ENCODE results near the gene HINT3.
"Not testable (repeated sequence)": the region's sequence is repeated elsewhere in the genome, so short reads cannot be mapped to it uniquely, and the experiment has no call there.

HINT3 gene

DNA sequence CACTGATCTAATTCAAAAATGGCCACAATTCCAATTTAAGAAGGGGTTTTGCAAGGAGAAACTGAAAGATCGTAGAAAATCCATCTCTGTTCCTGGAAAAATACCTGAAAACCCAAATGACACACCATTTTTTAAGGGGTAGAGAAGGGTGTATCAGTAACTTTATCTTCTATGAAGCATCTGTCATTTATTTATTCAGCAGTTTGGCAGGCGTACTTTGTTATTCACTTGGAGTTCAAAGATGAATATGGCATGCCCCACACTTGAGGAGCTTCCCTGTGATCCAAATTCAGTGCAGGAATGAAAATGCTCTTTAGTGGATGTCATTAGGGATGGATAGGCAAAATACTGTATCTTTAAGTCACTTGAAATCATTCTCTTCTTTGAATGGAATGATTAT is 7.2 kb downstream of the HINT3 start:
- no peak for DNase-seq

DNA sequence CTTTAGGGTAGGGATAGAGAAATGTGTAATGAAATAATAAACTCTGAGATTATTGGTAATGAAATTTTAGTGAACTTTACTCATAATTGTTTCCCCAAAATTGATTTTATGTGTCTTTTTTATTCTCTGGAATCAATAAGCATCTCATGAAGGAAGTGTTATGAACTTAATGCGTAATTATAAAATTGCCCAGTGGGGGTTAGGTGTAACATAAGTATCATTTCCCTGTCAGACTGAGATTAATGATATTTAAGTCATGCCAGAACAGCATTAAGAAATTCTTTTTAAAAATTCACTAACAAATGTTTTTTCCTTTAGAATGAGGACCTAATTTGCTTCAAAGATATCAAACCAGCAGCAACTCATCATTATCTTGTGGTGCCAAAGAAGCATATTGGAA is 10.0 kb downstream of the HINT3 start:
- DNase-seq, result no peak

DNA sequence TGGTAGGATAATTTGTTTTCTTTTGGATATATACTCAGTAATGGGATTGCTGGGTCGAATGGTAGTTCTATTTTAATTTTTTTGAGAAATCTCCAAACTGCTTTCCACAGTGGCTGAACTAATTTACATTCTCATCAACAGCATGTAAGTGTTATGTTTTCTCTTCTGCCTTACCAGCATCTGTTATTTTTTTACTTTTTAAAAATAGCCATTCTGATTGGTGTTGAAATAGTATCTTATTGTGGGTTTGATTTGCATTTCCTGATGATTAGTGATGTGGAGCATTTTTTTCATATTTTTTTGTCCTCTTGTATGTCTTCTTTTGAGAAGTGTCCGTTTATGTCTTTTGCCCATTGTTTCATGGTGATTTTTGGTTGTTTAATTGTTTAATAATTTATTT is 11.9 kb downstream of the HINT3 start:
- DNase-seq, result no peak

DNA sequence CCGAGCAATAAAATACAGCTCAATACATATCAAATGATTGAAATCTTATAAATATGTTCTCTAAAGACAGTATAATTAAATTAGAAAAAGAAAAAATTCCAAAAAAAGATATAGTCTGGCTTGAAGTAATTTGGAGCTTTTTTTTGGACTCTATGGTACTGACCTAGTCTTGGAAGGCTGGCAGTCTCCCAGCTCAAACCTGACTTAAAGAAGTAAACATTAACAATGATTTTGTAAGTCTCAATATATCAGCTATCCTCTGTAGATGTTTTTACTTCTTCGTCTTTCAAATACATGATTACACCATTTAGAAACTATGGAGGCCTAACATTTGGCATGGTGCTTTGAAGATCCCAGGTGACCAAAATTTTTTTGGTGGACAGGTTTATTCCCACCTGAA is 14.2 kb downstream of the HINT3 start:
- no peak for DNase-seq

DNA sequence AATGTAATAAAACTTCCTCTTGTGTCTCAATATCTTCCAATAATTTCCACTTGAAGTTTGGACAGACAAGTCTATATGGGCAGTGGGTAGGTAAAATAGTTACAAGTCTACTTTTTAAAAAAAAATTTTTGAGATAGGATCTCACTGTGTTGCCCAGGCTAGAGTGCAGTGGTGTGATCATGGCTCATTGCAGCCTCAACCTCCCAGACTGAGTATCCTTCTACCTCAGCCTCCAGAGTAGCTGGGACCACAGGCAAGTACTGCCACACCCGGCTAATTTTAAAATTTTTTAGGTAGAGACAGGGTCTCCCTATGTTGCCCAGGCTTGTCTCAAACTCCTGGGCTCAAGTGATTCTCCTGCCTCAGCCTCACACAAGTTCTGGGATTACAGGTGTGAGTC is 15.9 kb downstream of the HINT3 start:
- DNase-seq, result not testable (repeated sequence)

DNA sequence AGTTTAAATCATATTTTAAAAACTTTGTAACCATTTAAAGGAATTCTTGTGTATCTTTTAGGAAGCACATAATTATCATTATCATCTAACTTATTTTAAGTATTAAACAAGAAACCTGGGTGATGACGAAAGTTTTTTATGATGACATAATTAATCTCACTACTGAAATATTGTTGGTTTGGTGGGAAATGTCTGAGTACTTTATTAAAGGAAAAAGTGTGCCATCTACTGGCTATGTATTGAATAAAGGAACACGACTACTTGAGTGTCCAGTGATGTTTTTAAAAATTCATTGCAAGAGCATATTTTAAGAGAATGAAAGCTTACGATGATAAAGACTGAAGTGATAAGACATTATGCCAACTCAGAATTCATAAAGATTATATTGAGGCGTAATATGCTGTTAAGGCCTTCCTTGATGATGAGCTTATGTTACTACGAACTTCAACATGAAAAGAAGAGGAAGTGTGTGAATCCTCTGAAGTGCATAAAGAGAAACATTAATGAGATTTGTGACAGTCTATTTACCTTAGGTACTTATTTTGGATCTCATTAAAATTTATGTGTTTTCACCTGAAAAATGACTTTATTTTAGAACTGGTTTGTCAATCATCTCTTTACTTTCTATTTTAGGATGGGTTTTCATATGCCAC is 17.8 kb downstream of the HINT3 start:
- no peak for DNase-seq

DNA sequence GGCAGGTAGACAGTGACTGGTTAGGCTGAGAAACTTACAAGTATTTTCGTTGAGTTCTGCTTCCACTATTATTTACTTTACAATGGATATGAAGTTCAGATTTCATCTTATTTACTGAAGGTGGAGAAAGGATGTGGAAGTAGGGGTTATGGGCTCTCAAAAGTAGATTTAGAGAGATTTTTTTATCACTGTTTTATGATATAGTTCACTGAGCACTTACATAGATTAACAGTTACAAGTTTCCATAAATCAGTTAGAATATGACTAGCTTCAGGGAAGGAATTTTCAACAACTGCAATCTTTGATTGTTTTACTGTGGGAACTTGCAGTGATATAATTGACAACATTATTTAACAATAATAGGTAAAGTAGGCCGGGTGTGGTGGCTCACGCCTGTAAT is 22.5 kb downstream of the HINT3 start:
- DNase-seq, result no peak

DNA sequence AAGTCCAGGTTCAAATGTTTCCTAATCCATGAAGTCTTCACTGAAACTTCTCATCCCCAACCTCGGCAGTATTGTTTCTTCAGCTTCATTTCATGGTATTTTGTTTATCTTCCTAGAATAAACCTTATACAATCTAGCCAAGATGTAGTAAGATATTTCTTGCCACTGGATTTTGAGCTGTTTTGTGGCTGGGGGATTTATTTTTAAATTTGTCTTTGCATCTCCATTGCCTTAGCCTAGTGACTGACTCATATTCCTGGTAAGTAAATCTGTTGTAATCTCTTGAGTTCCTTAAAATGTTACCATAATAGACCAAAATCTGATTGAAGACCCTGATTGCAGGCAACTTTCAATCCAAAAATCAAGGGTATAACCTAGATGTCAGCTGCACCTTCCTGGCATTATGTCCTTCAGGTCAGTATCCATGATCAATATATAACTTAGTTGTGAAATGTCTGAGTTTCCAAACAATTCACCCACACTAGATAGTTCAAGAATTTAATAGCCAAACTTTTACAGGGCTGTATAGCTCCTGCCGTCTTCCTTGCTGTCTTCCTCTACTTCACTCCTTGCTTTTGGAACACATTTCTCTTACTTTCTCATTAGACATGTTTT is 25.1 kb downstream of the HINT3 start:
- DNase-seq, result no peak

DNA sequence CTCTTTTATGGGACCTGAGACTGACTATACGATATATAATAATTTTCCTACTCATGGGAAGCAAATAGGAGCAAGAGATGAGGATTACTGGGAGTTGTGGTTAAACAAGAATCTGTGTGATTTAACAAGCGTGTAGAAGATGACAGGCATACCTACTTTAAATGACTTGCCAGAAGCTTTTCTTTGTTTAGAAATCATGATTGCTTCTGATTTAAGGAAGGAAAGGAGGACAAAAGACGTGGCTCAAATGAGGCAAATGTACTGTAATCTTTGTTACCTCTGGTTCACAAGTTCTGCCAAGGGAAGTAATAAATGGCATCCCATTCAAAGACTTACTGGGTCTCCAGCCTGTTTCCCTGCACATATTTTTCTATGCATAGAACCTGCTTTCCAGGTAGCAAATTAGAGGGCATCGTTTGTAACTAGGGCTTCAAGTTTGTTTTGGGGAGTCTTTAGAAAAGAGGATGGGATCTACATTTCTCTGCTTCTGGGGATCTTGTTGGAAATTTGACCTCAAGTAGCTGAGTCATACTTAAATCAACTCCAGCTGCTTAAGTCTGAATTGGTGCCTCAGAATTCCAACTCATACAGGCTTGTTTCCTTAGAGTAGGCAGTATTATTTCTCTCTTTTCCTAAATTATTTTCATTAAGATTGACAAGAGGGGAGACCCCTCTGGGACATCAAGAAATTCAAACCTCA is 26.8 kb downstream of the HINT3 start:
- DNase-seq, result no peak

DNA sequence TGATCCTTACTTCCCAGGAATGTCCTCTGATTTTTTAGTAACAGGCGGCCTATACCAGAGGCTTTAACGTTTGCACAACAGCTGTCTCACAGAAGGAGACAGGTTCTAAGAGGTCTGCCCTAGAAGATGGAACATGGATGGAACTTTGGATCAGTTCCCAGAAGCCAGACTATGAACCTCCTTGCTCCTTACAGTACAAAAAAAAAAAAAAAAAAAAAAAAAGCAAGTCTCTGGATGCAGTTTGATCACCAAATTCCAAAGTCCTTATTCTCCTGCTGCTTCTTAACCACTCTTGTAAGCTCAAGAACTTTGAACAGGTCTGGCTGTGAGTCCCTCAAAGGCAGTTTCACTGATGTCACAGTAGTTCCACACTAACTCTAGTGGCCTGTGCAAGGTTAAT is 27.7 kb downstream of the HINT3 start:
- no peak for DNase-seq

DNA sequence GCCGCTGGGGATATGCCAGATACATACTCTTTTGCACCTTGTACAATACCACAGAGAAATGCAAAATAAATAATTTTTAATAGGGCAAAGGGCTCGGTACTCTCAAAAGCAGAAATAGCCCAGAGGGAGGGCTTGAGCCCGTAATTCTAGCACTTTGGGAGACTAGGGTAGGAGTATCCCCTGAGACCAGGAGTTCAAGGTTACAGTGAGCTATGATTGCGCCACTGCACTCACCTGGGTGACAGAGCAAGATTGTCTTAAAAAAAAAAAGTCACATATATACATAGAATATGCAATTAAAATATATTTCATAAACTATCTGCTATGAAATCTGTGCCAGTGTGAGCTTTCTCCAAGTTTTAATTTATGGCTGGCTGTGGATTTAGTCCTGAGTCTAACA is 29.0 kb downstream of the HINT3 start:
- no peak for DNase-seq

DNA sequence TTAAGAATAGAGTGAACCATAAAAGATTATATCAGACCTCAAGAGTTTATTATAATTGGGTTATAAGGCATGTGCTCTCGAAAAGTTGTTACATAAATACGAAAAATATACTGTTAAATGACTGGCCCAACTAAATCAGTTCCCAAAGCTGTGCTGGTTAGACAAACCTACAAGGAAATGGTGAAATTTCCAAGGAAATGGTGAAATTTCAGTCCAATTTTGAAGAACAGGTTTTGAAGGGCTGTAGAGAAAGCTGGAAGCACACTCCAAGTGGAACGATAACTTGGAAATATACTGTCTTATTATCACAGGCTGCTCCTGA is 29.4 kb downstream of the HINT3 start:
- no peak for DNase-seq

DNA sequence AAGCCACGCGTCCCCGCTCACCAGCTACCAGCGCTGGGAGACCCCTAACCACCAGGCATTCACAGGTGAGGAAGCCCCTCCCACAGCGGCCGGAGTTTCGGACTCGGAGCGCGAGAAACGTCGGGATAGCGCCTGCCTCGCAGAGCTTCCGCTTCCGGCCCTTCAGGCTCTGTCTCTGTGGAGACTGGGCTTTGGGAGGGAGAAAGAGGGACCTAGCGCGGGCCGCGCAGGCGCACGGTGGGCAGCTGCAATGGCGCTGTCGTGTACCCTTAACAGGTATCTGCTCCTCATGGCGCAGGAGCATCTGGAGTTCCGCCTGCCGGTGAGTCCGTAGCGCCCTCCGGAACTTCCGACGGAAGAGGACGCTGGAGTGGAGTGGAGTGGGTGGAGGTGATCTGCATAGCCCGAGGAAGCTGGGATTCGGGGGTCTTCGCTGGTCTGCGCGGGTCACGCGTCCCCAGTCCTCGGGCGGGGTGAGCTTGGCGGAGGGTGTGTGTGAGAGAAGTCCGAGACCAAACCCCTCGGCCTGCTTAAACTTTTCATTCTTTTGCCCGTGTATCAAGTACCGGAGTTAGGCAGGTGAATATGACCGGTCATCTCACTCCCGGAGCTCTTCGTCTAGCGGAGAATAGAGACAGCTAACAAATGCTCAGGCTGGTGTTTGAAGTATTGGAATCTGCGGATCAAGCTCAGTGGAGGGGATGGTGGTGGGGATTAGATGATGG is 29.9 kb downstream of the HINT3 start, which contains the start of gene TRMT11:
TRMT11 (plus strand) TSS at position 240 of the 725 bp plus-strand sequence; CDS start at position 251, 11 bp downstream.
- peak; percentile 88 for DNase-seq

DNA sequence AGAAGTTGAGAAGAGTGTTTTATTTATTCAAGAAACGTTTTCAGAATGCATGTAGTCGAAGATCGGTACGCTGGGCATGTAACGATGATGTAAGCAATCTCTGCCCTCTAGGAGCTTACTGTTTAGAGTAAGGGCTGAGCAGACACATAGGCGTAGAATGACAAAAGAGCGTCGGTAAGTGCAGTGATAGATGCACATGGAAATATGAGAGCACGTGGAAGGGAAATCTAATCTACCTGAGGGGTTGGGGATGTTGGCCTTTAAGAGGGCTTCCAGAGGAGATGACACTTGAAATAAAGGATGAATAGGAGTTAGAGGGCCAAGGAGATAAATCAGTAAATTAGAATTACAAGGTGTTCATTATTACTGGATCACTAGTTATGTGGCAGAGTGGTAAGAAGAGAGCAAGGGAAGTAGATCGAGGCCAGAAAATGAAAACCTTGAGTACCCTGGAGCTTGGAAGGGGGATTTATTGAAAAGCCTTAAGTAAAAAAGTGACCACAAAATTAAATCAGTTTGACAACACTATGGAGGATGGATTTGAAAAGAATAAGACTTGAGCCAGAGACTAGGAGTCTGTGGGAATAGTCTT is 30.6 kb downstream of the HINT3 start:
- no peak for DNase-seq

DNA sequence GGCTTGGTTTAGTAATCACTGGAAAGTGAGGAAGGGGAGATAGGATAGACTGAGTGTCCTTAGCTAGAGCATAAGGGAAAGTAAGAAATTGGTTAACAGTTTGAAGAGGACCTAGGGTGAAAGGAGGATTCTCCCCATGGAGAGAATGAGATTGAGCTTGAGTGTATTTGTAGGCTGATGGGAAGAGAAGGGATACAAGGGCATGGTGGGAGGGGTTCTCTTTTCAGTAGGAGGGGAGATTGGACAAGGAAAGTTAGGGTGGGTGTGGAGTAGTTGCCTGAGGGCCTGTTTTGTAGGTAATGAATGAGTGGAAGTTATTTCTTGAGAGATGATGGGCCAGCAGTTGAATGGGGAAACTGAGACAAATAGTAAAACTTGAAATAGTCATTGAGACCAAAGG is 31.7 kb downstream of the HINT3 start:
- DNase-seq, result no peak

DNA sequence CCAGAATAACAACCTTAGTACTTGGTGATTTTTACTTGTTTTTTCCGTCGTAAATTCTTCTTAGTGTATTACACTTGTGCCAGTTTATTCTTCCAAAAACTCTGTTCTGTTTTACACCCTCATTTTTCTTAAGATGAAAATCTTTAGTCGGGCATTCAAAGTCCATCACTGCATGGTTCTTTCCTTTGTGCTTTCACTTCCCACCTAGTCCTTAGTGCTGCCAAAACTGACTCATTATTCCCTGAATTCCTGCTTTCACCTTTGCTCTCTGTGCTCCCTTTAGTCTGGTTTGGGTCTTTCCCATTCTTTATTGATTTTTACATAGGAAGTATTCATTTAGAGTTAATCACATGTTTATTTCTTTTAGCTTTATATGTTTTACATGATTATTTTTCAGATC is 33.1 kb downstream of the HINT3 start:
- no peak for DNase-seq

DNA sequence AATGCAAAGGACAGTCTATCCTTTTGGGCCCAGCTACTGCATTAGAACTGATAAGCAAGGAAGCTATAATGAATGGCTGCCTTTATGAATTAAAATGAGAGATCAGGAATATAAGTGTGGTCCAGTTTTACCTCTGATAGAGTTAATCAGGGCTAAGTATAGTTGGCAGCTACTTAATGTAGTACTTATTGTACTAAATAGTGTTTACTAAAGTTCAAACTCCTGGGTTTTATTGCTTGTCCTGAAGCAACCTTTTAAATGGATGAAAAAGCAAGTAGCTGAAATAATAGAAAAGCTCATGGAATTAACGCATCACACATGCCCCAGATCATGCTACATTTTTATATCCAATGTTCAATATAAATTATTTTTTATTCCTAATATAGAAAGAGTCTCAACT is 35.1 kb downstream of the HINT3 start:
- no peak for DNase-seq

DNA sequence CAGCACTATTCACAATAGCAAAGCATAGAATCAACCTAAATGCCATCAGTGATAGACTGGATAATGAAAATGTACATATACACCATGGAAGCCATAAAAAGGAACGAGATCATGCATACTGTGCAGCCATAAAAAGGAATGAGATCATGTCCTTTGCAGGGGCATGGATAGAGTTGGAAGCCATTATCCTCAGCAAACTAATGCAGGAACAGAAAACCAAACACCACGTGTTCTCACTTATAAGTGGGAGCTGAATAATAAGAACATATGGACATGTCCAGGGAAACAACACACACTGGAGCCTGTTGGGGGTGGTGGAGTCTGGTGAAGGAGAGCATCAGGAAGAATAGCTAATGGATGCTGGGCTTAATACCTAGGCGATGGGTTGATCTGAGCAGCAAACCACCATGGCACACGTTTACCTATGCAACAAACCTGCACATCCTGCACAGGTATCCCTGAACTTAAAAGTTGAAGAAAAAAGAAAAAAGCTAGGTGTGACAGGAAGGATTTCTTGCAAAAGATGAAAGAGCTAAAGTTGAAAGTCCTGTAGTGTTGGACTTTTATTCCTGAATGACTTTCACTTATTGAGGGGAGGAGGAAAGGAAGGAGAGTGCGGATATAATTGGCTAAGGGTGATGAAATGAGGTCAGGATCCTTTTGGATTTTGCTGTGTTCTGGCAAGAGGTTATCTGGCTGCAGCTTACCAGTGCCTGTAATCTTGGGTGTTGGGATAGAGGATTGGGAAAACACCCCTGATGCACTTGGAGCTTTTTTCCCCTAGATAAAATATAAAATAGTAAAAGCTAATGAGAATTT is 38.3 kb downstream of the HINT3 start:
- no peak for DNase-seq

DNA sequence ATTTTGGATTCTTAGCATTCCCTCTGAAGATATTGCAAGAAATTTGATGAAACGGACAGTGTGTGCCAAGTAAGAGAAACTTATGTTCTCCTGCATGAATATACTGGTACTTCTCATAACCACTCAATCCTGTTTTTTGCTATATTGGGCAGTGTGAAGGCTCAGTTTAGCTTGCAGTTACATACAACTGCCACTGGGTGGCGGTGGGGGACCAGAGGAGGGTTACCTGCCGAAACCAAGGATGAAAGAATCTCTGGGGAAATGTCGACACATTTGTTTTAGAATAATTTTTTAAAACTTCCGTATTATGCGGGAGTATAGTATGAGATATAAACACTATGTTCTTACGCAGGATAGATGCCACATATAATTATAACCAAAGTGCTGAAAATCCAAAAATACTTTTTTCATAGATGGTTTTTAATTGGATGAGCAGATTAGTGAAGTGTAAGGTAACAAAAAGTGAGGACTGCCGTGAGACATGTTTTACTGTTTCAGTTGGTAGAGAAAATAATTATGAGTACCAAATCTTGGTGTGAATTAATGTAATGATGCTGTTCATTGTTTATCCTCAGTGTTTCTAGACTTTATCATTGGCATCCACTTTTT is 39.5 kb downstream of the HINT3 start:
- DNase-seq, result peak; percentile 28

DNA sequence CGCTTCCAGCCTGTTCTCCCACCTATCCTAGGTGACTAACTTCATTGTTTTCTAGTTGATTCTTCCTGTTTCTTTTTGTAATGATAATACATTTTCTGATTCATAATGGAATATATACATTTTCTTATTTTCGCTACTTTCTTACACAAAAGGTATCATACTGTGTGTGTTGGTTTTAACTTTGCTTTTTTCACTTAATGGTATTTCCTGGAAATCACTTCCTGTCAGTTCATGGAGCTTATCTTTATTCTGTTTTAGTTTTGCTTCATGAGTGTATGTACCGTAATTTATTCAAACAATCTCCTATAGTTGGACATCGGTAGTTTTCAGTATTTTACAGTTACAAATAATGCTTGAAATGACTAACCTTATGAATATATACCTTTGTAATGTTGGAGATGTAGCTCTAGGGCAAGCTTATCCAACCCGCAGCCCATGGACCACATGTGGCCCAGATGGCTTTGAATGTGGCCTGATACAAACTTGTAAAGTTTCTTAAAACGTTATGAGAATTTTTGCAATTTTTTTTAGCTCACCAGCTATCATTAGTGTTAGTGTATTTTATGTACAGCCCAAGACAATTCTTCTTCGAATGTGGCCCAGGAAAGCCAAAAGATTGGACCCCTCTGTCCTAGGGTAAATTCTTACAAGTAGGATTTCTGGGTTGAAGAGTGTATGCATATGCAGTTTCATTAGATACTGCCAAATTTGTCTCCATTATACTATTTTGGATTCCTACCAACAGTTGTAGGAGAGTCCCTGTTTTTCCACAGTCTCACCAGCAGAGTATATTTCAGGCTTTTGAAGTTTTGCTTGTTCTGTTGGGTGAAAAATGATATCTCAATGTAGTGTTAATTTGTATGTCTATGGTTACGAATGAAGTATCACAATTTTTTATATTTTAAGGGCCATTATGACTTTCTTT is 46.4 kb downstream of the HINT3 start:
- DNase-seq, result no peak

DNA sequence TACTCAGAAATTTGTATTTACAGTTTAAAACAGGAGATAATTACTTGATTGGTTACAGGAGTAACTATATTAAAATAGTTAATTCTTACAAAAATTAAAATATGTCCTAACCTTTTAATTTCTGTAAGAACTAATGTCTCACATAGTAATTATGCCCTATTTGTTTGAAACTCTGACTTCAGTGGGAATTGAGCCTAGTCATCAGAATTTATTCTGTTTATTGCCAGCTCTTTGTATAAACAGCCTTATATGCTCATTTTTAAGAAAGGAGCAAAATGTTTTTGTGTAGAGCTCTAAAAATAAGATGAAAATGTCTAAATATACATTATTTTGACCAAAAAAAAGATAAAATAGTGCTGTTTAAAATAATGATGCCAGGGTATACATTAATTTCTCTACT is 51.2 kb downstream of the HINT3 start:
- DNase-seq, result no peak
